Stimulated activated CD4-positive, alpha-beta T cell treated with anti-CD3 and anti-CD28 coated beads, Interleukin-1b, Interleukin-23, amount 100 ng/mL, for 24 hours (primary cell): Measurements from ENCODE around the gene CKS2.

Experiments
- DNase-seq, 4 experiments: peaks; one replicate each; pipeline ENCODE4 v3.0.0-alpha.2; 2020; ENCODE audit warnings: low read depth in 4 of 4, low spot score in 1 of 4

Gene CKS2

DNA sequence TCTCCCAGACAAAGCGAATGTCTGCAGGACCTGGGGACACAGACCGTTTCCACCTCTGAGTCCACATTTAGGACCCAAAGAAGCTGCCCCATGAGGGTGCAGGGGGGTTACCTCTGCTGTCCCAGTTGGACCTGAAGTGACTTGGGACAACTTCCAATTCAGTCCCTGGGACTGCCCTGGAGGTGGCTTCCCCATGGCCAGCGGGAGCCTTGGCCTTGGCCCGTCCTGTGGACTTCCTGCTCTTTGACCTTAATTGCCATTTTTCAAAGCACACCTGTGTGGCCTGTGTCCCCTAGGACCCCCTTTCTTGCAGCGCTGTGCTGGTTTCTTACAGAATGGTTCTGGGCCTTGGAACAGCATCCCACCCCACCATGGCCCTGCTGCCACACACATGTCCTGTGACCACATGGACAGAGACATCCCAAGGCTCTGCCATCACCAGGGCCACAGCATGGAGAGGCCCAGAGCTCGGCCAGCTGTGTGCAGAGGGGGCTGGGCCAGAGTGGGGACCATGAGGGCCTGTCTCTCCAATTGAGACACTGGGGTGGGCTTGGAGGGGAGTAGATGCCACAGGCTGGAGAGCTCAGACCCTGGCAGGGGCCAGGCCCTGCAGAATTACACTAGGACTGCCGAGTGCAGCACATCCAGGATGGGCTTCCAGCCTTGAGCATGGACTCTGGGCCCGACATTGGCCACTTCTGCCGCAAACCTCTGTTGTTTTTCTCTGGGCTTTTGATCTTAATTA lies 53.1 kb downstream of the CKS2 start:
- DNase-seq = no peak

DNA sequence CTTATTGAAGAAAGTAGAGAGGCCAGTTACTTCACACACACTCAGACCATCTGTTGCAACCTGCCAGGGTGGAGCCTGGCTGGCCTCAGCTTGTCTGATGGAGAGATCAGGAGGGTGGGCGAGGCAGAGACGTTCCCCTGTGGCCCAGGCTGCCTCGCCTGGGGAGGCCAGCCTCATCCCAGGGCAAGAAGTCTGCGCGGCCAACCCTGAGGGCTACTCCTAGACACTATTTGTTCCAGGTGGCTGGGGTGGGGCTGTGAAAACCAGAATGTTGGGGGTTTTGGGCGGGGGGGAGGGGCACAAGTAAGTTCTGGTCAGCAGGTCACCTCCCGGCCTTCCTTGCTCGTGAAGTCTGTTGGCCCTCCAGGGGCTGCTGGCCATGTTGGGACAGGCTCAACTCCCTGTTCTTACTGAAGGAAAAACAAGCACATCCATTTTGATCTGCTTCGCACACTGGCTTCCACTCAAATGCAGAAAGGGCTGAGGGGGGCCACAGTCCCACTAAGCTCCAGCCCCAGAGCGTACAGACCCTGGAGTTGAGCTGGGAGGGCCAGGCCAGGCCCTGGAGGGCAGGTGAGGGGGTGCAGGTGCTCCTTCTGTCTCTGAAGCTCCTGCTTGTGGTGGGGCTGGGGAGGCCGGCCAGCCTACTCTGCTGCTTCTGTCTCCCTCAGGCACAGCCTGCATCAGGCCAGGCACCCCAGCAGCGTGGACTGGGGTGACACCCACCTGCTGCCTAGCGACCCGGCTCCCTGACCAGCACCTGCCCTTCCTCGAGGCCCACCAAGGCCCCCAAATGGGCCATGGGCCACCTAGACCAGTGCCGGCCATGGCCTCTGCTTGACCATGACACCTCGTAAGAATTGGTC lies 53.9 kb downstream of the CKS2 start:
- no peak for DNase-seq

DNA sequence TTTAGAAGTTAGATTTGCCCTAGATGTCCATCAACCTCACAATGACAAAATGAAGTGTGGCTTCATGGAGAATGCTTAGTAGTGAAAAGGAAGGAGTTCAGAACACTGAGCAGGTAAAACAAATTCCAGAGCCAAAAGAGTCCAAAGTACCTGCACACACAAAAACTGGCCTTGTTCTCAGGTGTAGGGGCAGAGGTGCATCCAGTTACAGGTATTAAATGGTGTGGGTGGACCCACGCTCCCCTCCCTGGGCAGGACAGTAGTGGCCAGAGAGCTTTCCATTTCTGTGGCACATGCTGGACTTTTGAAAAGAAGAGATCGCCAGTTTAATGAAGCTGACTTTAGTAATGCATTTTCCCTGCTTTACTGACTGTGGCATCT lies 54.5 kb downstream of the CKS2 start:
- DNase-seq = no peak
